ENCODE results near the gene ITCH.

DNA sequence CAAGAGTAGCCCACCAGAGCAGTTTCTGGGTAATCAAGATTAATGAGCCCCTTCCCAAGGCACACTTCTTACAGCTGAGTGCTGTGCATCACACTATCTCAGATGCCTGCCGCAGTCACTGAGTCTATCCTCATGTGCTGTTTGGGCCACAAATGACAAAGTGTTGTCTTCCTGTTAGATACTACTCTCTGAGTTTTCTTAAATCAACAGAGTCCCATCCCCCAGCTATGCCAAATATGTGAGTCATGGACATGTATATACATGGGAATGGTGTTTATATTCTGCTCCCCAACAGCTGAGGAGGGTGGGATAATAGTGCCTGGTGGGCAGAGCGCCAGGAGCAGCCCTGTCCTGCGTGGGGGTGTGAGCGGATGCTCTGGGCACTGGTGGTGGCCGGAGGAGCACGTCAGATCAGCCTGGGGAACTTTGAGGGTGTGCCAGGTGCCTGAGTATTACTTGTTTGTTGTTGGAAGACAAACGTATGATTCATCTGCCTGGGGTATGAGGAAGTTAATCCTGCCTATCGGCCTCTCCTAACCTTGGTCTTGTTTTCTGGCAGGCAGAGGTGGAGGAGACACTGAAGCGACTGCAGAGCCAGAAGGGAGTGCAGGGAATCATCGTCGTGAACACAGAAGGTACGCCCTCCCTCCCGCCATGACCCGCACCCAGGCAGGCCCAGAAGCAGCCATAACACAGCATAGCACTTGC lies 162.8 kb downstream of the ITCH start:
- TF ChIP-seq, protein P1, sequence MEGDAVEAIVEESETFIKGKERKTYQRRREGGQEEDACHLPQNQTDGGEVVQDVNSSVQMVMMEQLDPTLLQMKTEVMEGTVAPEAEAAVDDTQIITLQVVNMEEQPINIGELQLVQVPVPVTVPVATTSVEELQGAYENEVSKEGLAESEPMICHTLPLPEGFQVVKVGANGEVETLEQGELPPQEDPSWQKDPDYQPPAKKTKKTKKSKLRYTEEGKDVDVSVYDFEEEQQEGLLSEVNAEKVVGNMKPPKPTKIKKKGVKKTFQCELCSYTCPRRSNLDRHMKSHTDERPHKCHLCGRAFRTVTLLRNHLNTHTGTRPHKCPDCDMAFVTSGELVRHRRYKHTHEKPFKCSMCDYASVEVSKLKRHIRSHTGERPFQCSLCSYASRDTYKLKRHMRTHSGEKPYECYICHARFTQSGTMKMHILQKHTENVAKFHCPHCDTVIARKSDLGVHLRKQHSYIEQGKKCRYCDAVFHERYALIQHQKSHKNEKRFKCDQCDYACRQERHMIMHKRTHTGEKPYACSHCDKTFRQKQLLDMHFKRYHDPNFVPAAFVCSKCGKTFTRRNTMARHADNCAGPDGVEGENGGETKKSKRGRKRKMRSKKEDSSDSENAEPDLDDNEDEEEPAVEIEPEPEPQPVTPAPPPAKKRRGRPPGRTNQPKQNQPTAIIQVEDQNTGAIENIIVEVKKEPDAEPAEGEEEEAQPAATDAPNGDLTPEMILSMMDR (IDR thresholded peaks at IDR 0.05; ENCODE audit: borderline replicate concordance, extremely low read depth, low read length, poor library complexity, severe bottlenecking) = no peak
- TF ChIP-seq EZH2 (IDR thresholded peaks at IDR 0.05; ENCODE audit: borderline replicate concordance, low read depth, low read length, severe bottlenecking) = no peak
